Fibroblast of upper back skin (primary cell): ENCODE data around the gene TMEM184C.
A peak's percentile ranks its signal among the peaks of the same experiment; 100 is the strongest.

Source experiments
- DNase-seq: peaks from one replicate; pipeline ENCODE4 v3.0.0-alpha.2; 2013

TMEM184C gene

DNA sequence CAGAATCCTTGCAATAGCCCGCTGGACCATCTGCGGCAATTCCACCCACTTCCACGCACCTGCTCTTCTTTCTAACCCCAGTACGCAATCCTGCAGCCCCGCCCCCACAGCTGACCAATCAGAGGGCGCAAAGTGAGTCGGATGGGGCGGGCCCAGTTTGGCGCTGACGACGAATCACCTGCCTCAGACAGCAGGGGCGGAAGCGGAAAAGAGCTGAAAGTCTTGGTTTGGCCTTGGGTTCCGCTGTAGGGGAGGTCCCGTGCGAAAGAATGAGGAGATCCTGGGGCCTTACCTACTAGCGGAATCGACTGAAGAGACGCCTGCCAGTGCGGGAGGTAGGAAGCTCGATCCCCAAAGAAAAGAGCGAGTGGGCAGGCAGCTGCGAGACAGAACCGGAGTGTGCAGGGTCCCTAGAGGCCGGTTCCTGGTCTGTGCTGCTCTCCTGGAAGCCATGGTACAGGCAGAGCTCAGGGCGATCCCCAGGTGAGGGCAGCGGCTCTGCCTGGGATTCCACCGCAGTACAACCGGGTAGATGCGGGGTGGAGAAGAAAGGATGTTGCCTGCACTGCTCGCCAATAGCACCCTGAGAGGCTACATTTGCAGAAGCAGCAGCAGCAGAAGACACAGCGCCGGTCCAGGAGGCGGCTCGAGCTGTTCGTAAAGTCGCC, at the start of gene TMEM184C:
Gene TMEM184C, plus strand, starts transcription at position 225 of the 668 bp plus-strand sequence. CDS start 560 bp downstream, outside the sequence.
- DNase-seq, result peak; percentile 95

- no peak for DNase-seq
These were observed 46.6 kb upstream of the TMEM184C start for GRCh38 chr4:147570616-147571015.

DNA sequence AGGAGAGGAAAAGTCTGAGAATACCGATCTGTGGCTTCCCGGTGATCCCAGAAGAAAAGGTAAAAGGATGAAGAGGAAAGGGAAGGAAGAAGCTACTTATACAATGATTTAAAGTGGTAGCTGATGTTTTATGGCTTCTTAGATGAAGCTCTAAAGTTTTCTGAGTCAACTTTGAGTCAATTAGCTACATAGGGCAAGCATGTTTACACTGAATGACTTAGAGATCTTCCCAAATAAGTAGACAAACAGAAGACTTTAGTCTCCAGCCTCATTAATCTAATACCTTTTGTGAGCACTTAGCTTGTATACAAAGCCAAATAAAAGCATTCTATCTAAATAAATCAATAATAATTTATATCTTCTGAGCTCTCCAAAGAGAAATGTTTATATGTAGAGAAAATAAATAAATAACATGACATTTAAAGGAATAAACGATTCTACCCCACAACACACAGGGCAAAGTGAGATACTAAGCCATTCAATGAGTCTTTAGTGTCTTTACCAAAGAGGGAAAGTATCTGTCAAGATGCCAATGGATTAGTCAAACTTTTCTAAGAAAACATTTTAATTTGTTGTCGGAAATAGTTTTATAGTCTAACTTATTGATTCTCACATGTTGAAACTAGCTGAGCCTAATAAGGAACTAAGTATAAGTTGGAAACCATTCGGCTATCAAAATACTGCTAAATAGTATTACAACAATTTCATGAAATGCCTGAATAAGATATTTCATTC, 46.0 kb upstream of the TMEM184C start:
- no peak for DNase-seq

DNA sequence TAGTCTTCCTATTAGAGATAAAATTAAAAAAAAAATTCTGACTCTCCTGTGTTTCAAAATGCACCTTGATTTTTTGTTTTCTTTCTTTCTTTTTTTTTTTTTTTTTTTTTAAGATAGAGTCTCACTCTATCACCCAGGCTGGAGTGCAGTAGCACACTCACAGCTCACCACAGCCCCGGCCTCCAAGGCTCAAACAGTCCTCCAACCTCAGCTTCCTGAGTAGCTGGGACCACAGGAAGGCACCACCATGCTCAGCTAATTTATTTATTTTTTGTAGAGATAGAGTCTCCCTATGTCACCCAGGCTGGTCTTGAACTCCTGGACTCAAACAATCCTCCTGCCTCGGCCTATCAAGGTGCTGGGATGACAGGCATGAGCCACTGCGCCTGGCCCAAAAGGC, 41.1 kb upstream of the TMEM184C start:
- no peak for DNase-seq

- peak; percentile 63 for DNase-seq
These were observed 39.1 kb upstream of the TMEM184C start for GRCh38 chr4:147578051-147578476.

GRCh38 chr4:147578593-147578992, 38.6 kb upstream of the TMEM184C start:
- no peak for DNase-seq

GRCh38 chr4:147580396-147580795, 36.8 kb upstream of the TMEM184C start:
- DNase-seq, result peak; percentile 28

DNA sequence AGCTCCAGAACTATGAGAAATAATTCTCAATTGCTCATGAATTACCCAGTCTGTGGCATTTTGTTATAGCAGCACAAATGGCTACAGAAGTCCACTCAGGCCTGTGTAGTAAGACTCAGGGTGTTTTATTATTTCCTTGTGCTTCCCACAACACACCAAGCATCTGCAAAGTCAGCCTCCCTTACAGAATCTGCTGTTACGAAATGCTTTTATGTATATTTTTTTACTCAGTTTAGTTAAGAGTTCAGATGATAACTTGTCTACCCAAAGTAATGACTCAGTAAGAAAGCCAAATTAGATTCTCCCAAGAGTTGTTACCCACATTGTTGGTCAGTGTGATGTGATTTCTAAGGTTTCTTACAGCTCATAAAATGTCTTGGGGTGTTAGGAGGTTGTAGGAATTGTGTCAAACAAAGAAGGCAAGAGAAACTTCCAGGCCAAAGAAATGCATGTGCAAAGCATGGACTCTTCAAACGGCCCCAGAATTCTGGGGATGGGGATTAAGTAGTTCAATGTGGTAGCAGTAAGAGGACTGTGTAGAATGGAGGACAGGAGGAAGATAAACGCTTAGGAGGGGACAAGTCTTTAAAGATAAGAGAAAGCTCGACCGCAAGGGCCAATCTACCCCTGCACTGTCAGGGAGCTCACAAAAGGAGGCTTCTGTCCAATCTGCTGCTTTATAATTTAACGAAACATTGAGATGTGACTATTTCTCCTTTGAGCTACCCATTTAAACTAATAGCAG, 35.4 kb upstream of the TMEM184C start:
- DNase-seq, result peak; percentile 65

DNA sequence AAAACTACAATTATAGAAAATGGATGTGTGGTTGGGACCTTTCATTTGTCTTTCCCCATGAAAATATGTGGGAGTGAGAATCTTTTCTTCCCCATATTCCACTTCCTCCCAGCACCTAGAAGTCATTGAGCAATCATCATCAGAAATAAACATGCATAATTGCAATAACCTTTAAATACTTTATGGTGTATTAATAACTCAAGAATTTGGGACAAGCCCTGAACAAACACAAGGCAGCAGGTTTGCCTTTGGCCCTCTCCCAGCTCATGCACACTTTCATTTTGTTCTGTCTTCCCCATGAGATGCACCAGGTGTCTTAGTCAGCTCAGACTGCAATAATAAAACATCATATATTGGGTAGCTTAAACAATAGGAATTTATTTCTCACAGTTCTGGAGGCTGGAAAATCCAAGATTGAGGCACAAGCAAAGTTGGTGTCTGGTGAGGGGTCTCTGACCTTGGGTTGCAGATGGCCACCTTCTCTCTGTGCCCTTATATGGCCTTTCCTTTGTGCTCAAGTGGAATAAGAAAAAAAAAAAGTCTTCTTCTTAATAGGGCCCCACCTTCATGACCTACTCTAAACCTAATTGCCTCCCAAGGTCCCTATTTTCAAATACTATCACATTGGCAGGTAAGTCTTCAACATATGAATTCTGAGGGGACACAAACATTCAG, 34.7 kb upstream of the TMEM184C start:
- peak; percentile 77 for DNase-seq

- no peak for DNase-seq
These were observed 33.3 kb upstream of the TMEM184C start for GRCh38 chr4:147583876-147584275.

- DNase-seq, result peak; percentile 31
These were observed 31.2 kb upstream of the TMEM184C start for GRCh38 chr4:147586032-147586431.

DNA sequence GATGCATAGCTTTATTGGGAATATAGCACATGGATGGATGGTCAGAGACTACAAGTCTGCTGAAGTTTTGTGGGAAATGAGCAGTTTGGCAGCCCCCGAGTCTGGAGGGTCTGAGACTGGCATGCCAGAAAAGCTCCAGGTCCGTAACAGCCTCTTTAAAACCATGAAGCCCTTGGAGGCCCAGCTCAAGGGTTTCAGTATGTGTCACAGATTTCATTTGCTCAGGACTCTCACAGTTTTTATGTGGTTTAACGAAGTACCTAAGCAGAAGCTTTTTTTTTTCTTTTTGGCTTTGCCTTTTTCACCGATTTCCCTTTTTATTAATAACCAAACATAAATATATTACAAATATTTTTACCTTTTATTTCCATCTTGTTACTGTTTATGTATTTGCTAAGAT, 30.6 kb upstream of the TMEM184C start:
- DNase-seq, result peak; percentile 22

- no peak for DNase-seq
These were observed 30.2 kb upstream of the TMEM184C start for GRCh38 chr4:147587041-147587440.

- DNase-seq, result no peak
These were observed 27.6 kb upstream of the TMEM184C start for GRCh38 chr4:147589586-147589985.

DNA sequence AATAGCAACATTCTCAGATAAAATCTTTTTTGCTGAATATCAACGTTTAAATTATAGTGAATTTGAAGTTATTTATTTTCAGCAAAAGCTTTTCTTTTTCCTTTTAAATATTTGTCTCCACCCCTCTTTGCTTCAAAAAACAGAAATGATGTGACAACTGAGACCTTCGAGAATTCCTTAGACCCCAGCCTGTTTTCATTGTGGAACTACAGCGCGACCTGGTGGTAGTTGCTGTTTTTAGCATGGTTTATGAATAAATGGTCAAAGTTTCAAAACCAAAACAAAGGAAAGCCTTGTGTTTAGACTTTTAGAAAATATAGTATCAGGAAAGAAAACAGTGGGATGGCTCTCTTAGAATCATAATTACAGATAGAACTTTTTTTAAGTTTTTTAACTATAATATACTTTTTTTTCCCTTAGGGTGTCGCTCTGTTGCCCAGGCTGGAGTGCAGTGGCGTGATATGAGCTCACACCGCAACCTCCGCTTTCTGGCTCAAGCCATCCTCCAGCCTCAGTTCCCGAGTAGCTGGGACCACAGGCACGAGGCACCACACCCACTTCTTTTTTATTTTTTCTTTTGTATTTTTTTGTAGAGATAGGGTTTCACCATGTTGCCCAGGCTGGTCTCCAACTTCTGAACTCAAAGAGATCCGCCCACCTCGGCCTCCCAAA, 26.8 kb upstream of the TMEM184C start:
- DNase-seq, result peak; percentile 69

DNA sequence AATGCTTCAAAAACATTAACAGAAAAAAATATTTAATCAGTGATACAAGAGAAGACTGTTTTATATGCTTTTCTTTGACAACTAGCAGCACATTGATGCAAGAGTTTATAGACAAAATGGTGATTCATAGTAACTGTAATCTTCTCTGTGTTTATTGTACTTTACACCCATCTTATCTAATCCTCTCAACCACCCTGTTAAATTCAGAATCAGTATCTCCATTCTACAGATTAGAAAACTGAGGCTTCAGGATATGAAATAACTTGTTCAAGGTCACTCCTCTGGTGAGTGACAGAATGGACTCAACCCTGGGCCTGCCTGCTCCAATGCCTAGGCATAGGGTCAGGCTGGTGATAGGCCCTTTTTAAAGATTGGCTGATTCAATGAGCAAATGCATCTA, 26.1 kb upstream of the TMEM184C start:
- DNase-seq, result no peak

DNA sequence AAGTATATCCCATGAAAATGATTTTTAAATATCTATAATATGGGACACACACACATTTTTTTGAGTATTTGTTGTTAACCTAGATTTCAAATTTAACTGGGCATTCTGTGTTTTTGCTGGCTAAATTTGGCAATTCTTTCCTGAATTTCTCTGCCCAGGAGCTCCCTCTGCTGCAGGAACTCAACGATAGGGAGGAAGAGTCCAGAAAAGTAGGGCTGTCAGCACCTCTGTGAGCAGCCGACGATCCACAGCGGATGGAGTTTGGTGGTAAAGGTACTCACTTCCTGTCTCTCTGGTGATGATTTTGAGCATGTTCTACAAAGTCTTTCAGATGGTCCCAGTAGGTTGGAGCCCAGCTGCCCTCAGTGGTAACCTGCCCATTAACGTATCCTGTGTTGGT, 23.1 kb upstream of the TMEM184C start:
- no peak for DNase-seq

- DNase-seq, result no peak
These were observed 22.6 kb upstream of the TMEM184C start for GRCh38 chr4:147594578-147594977.

GRCh38 chr4:147596377-147596776, 20.8 kb upstream of the TMEM184C start:
- peak; percentile 20 for DNase-seq

DNA sequence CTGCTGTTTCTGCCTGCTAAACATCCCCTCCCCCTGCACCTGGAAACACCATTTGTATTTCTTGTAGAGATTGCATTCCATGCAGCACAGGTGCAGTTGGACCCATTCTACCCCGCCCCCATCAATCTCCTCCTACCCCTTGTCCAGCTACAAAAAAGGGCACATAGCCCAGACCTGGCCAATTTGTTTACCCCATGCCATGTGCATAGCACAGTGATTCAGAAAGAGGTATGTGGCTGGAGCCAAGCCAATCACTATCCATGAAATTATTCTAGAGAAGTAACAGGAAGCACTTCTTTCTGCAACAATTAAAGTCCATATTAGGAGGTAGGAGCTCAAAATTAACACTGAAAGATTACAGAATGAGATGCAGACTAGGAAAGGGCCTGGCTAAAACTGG, 20.2 kb upstream of the TMEM184C start:
- peak; percentile 86 for DNase-seq

- no peak for DNase-seq
These were observed 19.6 kb upstream of the TMEM184C start for GRCh38 chr4:147597561-147597960.

DNA sequence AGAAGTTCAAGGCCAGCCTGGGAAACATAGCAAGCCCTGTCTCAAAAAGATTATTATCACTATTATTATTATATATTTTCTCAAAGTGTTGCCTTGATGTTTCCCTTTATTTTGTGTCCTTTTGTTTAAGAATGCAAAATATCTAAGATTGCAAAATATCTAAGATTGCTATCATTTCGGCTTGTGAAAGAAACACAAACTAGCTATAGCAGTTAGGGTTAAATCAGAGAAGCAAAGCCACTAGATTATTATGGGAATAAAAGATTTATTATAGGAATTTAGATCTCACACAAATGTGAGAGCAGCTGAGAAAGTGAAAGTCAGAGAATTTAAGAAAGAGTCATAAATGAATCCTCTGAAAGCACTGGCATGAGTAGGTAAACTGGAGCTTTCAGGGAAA, 18.0 kb upstream of the TMEM184C start:
- DNase-seq, result no peak

DNA sequence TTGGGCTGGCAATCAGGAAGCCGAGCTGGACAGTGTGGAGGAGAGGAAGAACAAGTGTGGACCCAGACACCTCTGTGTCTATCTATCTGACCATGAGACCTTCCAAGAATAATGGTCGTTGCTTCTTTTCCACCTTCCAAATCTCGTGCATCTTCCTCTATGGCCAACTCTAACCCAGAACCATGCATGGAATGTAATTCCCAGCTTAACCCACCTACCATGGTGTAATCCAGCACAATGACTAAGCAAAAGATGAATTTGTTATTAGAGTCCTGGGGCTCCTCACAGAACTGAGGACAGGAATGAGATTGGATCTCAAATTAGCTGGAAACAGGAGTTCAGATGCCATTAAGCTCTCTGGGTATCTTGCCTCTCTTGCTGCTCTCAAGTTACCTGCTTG, 17.4 kb upstream of the TMEM184C start:
- DNase-seq, result peak; percentile 77
